WTC11 (cell line): ENCODE results near the gene NSMF.

Experiments used
- CBFB ChIP-seq: sonication (generic); formaldehyde crosslinking; IDR thresholded peaks from 2 replicates; pipeline ENCODE4 v1.8.1; 2022; ENCODE audit warnings: mild to moderate bottlenecking, low read depth, missing genetic modification reagents
- CTCF ChIP-seq: fragments of 200-600 bp; IDR thresholded peaks from 2 replicates; pipeline ENCODE4 v1.8.0; 2022; ENCODE audit warnings: antibody characterized with exemption
- E2F4 ChIP-seq: sonication (generic); formaldehyde crosslinking; IDR thresholded peaks from 2 replicates; pipeline ENCODE4 v1.8.1; 2022; ENCODE audit warnings: low read depth, mild to moderate bottlenecking, moderate library complexity, missing genetic modification reagents, borderline replicate concordance
- JUN ChIP-seq: sonication (generic); formaldehyde crosslinking; IDR thresholded peaks from 2 replicates; pipeline ENCODE4 v1.8.0; 2023; ENCODE audit warnings: mild to moderate bottlenecking, missing genetic modification reagents
- NR2C2 ChIP-seq: sonication (generic); formaldehyde crosslinking; IDR thresholded peaks from 2 replicates; pipeline ENCODE4 v1.8.0; 2022; ENCODE audit warnings: mild to moderate bottlenecking, missing genetic modification reagents
- USF1 ChIP-seq: sonication (generic); formaldehyde crosslinking; IDR thresholded peaks from 2 replicates; pipeline ENCODE4 v1.8.0; 2022; ENCODE audit warnings: mild to moderate bottlenecking, missing genetic modification reagents
- ZMAT4 ChIP-seq: fragments of 250-450 bp; sonication (Bioruptor Pico); IDR thresholded peaks from 2 replicates; pipeline ENCODE4 v1.9.0; 2021; ENCODE audit warnings: mild to moderate bottlenecking
- ZSCAN18 ChIP-seq: fragments of 250-450 bp; sonication (Bioruptor Pico); IDR thresholded peaks from 2 replicates; pipeline ENCODE4 v2.1.2; 2022; ENCODE audit warnings: mild to moderate bottlenecking, moderate library complexity

GRCh38 chr9:137411260-137411644, 47.9 kb downstream of the NSMF start:
- TF ChIP-seq NR2C2 (CRISPR knock-in tag) (no peak), ZSCAN18 (CRISPR knock-in tag) (no peak), CTCF (no peak), CBFB (no peak), ZMAT4 (CRISPR knock-in tag) (no peak), USF1 (CRISPR knock-in tag) (no peak), JUN (CRISPR knock-in tag) (no peak), E2F4 (no peak)
